Stimulated activated CD4-positive, alpha-beta T cell treated with anti-CD3 and anti-CD28 coated beads, Interleukin-4, amount 100 ng/mL, for 4 hours (primary cell): Measurements from ENCODE around the gene IFNAR1.

ENCODE experiments used
- DNase-seq, 2 experiments: peaks; one replicate each; pipeline ENCODE4 v3.0.0-alpha.2; 2020

The IFNAR1 gene

DNA sequence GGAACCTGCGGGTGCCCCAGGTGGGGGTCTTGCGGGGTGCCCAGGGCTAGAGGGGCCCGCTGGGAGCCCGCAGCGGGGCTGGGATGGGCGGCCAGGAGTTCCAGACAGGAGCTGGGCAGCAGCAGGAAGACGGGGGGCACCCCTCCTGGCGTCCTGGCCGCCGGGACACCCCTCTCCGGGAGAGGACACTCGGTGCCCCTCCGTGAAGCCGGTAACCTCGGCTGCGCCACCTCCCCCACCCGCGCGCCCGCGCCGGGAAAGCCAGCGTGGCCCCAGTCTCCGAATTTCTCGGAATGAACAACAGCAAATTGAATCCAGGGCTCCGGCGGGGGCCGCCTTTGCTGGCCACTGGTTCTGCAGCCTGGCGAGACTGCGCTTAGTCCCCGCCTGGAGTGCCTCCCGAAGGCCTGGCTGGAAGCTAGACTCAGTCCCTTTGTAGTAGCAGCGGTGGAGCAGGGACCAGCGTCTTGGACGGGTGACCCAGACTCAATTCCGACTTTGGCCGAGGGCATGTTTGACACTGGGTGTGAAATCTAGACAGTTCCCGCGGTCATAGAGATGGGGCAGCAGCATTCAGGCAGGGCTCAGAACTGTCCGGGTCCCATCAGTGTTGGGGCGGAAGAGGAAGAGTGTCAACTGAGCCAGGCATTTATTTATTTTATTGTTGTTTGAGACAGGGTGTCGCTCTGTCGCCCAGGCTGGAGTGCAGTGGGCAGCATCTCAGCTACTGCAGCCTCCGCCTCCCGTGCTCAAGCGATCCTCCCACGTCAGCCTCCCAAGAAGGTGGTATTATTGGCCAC, 79.2 kb downstream of the IFNAR1 start:
- DNase-seq: peak; percentile 17 to 38

DNA sequence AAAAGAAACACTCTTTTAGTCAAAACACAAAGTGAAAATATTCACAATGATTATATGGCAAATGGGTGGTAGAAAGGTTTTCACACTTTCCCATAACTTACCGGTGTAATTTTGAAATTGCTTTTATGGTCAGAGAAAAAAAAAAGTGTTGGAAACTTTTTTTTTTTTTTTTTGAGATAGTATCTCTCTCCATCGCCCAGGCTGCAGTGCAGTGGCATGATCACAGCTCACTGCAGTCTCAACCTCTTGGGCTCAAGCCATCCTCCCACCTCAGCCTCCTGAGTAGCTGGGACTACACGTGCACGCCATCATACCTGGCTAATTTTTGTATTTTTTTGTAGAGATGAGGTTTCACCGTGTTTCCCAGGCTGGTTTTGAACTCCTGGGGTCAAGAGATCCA, 81.7 kb downstream of the IFNAR1 start:
- DNase-seq: peak in 1 of 2 experiments; percentile 29
